Right lobe of liver (tissue), 4 donors: ENCODE results near the gene DOCK3.

Experiments
- CTCF ChIP-seq, 4 donors: fragments of 200-600 bp in 3 of 4; fragments of 450-650 bp in 1 of 4; IDR thresholded peaks; one replicate each; pipeline versions ENCODE4 v1.5.1 to v1.8.0; 2016 to 2022; ENCODE audit warnings: antibody characterized with exemption in 4 of 4, mild to moderate bottlenecking in 2 of 4
- POLR2A ChIP-seq: fragments of 450-650 bp; IDR thresholded peaks from one replicate; pipeline ENCODE4 v1.6.1; 2017; ENCODE audit warnings: antibody characterized with exemption, mild to moderate bottlenecking
- donor health status: DM: no; HTN: no; CAD: no.
- donor health status: DM: no; HTN: no; CAD: no.
- donor health status: DM: no; HTN: yes; CAD: no.

- TF ChIP-seq CTCF (IDR thresholded peaks at IDR 0.05) (no peak), POLR2A (no peak)
These were observed 687.7 kb downstream of the DOCK3 start for GRCh38 chr3:51362476-51362875.
